MCF 10A (cell line): ENCODE data around the gene KRTAP12-3. TPM values are rescaled to one million over a fixed set of nuclear protein-coding genes. Genes with fewer than 3 reads are reported as not detected.
"Not testable (repeated sequence)": the region's sequence is repeated elsewhere in the genome, so short reads cannot be mapped to it uniquely, and the experiment has no call there.

Experiments
- BruUV-seq: library from RNA; stranded (reverse); fragments of 400-500 nt; replicated peaks from 2 replicates; lab custom pipeline; 2021; lab: Mats Ljungman, UMichigan
- CTCF ChIA-PET: fragments of 300-600 bp; sonication (Branson Sonifier 250); formaldehyde crosslinking; extraction: SDS; loops from one replicate; lab custom pipeline; 2021; ENCODE audit warnings: antibody characterized with exemption, inconsistent platforms; lab: Yijun Ruan, JAX
- POLR2A ChIA-PET: fragments of 300-600, 350-650 bp; sonication (Branson Sonifier 250); formaldehyde crosslinking; extraction: SDS; loops from one replicate; lab custom pipeline; 2020; ENCODE audit warnings: antibody characterized with exemption, inconsistent platforms; lab: Yijun Ruan, JAX
- DNase-seq: peaks from one replicate; pipeline ENCODE4 v3.0.0-alpha.2; 2018; ENCODE audit not compliant: unreplicated experiment
- H3K27ac Mint-ChIP-seq: one replicate; pipeline ENCODE4 v1.8.0; 2022; ENCODE audit warnings: mild to moderate bottlenecking, low read depth, mixed read lengths; ENCODE audit not compliant: unreplicated experiment
- H3K27me3 Mint-ChIP-seq: one replicate; pipeline ENCODE4 v1.8.0; 2022; ENCODE audit warnings: mixed read lengths; ENCODE audit not compliant: insufficient read depth, unreplicated experiment
- H3K36me3 Mint-ChIP-seq: one replicate; pipeline ENCODE4 v1.8.0; 2022; ENCODE audit warnings: mild to moderate bottlenecking, moderate library complexity, mixed read lengths; ENCODE audit not compliant: insufficient read depth, unreplicated experiment
- H3K4me1 Mint-ChIP-seq: one replicate; pipeline ENCODE4 v1.8.0; 2022; ENCODE audit warnings: mixed read lengths; ENCODE audit not compliant: insufficient read depth, unreplicated experiment
- H3K4me3 Mint-ChIP-seq: one replicate; pipeline ENCODE4 v1.8.0; 2022; ENCODE audit warnings: mild to moderate bottlenecking, moderate library complexity, mixed read lengths; ENCODE audit not compliant: unreplicated experiment
- H3K9me3 Mint-ChIP-seq: one replicate; pipeline ENCODE4 v1.8.0; 2022; ENCODE audit warnings: mixed read lengths; ENCODE audit not compliant: unreplicated experiment
- CTCF ChIP-seq: fragments of 200-600 bp; IDR thresholded peaks from one replicate; pipeline ENCODE4 v1.8.0; 2022; ENCODE audit warnings: antibody characterized with exemption, mild to moderate bottlenecking; ENCODE audit not compliant: unreplicated experiment
- intact Hi-C: fragments of 100-400 bp; cut with micrococcal nuclease; formaldehyde crosslinking; loops from 2 replicates; pipeline ENCODE4 v1.14.1; 2022
- total RNA-seq: library from RNA; stranded (reverse); gene quantifications from 2 replicates; pipeline ENCODE4 v1.2.3, GENCODE V29; 2022

The KRTAP12-3 gene
- total RNA-seq, 1 experiment from 2014 or later: not detected

- no TSS peak for BruUV-seq
- no peaks in the 10 kb centered on the region for H3K4me1 Mint-ChIP-seq
- intact Hi-C loops: no loop called here
- H3K36me3 Mint-ChIP-seq: no peaks in the 10 kb centered on the region
- no peak overlapping the region for H3K4me3 Mint-ChIP-seq
- ChIA-PET CTCF (interaction anchor here (1.4 kb wide), 1 partner anchor 56 kb away, joined by 3 read pairs; no protein-coding TSS in a partner anchor), POLR2A (no interaction called here)
- peaks cover 92% of the 10 kb centered on the region for H3K27me3 Mint-ChIP-seq
- H3K27ac Mint-ChIP-seq: no peak overlapping the region
- H3K9me3 Mint-ChIP-seq: no peaks in the 10 kb centered on the region
- no peak for DNase-seq
- TF ChIP-seq CTCF: no peak
Observed at GRCh38 chr21:44686000-44686781, 28.5 kb downstream of the KRTAP12-3 start.

GRCh38 chr21:44686843-44687561, 29.3 kb downstream of the KRTAP12-3 start:
- ChIA-PET CTCF (no interaction called here), POLR2A (no interaction called here)
- DNase-seq: no peak
- no peaks in the 10 kb centered on the region for H3K36me3 Mint-ChIP-seq
- BruUV-seq: no TSS peak
- no peak overlapping the region for H3K27ac Mint-ChIP-seq
- H3K4me3 Mint-ChIP-seq: no peak overlapping the region
- intact Hi-C loops: no loop called here
- peaks cover 2% of the 10 kb centered on the region for H3K9me3 Mint-ChIP-seq
- TF ChIP-seq CTCF: no peak
- H3K27me3 Mint-ChIP-seq: peaks cover 92% of the 10 kb centered on the region
- no peaks in the 10 kb centered on the region for H3K4me1 Mint-ChIP-seq

GRCh38 chr21:44687671-44688070, 29.9 kb downstream of the KRTAP12-3 start:
- POLR2A ChIA-PET: no interaction called here
- no peak for TF ChIP-seq CTCF
- Mint-ChIP-seq H3K27ac (no peak overlapping the region), H3K36me3 (peaks cover 4% of the 10 kb centered on the region), H3K4me3 (no peak overlapping the region), H3K4me1 (no peaks in the 10 kb centered on the region), H3K9me3 (peaks cover 9% of the 10 kb centered on the region), H3K27me3 (peaks cover 88% of the 10 kb centered on the region)
- intact Hi-C loops: no loop called here
- no TSS peak for BruUV-seq
- CTCF ChIA-PET: no interaction called here
- DNase-seq: no peak

GRCh38 chr21:44689740-44690139, 32.0 kb downstream of the KRTAP12-3 start:
- H3K4me3 Mint-ChIP-seq, H3K4me1 Mint-ChIP-seq, H3K27ac Mint-ChIP-seq, H3K36me3 Mint-ChIP-seq, BruUV-seq, CTCF ChIA-PET, POLR2A ChIA-PET, DNase-seq, intact Hi-C loops: not testable (repeated sequence)
- H3K27me3 Mint-ChIP-seq: peaks cover 67% of the 10 kb centered on the region
- H3K9me3 Mint-ChIP-seq: peaks cover 23% of the 10 kb centered on the region
